H1 (cell line): ENCODE measurements around the gene CIBAR2. TPM values are rescaled to one million over a fixed set of nuclear protein-coding genes. Genes with fewer than 3 reads are reported as not detected.

ENCODE experiments used
- CTCF ChIA-PET: fragments of 300-600 bp; sonication (Branson Sonifier 250); formaldehyde crosslinking; loops from one replicate; lab custom pipeline; 2021; ENCODE audit not compliant: partially characterized antibody; lab: Charles Lee
- POLR2A ChIA-PET: fragments of 300-600 bp; sonication (Branson Sonifier 250); formaldehyde crosslinking; loops from one replicate; lab custom pipeline; 2021; ENCODE audit warnings: inconsistent platforms; ENCODE audit not compliant: partially characterized antibody; lab: Charles Lee
- DNase-seq, 2 experiments: peaks; one replicate each; pipeline versions ENCODE4 v3.0.0 to v3.0.0-alpha.2; 2010 to 2022; ENCODE audit warnings: low spot score in 2 of 2, low read depth in 1 of 2, mixed read lengths in 1 of 2
- FAIRE-seq: peaks from 2 replicates; lab custom pipeline; 2011; peaks lifted over from hg19 to GRCh38; lab: Jason Lieb, UNC
- H2AFZ ChIP-seq: 2 replicates; pipeline ENCODE4 v1.8.1; 2012; ENCODE audit warnings: low read length, inconsistent platforms
- H2AK5ac ChIP-seq: 2 replicates; pipeline ENCODE4 v1.6.1; 2013; ENCODE audit warnings: low read depth, low read length
- H2BK120ac ChIP-seq: replicated peaks from 2 replicates; pipeline ENCODE3; 2013; ENCODE audit warnings: low read depth, low read length, inconsistent platforms
- H2BK12ac ChIP-seq: 2 replicates; pipeline ENCODE4 v1.6.1; 2013; ENCODE audit warnings: low read depth, low read length
- H2BK15ac ChIP-seq: 2 replicates; pipeline ENCODE4 v1.6.1; 2013; ENCODE audit warnings: low read length
- H2BK20ac ChIP-seq: 2 replicates; pipeline ENCODE4 v1.6.1; 2013; ENCODE audit warnings: low read length
- H2BK5ac ChIP-seq: 2 replicates; pipeline ENCODE4 v1.6.1; 2013; ENCODE audit warnings: low read depth, low read length
- H3K14ac ChIP-seq: 2 replicates; pipeline ENCODE4 v1.6.1; 2013; ENCODE audit warnings: inconsistent platforms; ENCODE audit not compliant: insufficient read length
- H3K18ac ChIP-seq: 2 replicates; pipeline ENCODE4 v1.6.1; 2013; ENCODE audit warnings: low read length; ENCODE audit errors: extremely low read depth
- H3K23ac ChIP-seq: 2 replicates; pipeline ENCODE4 v1.6.1; 2013; ENCODE audit warnings: inconsistent platforms; ENCODE audit not compliant: insufficient read length
- H3K23me2 ChIP-seq: 2 replicates; pipeline ENCODE4 v1.6.1; 2013; ENCODE audit warnings: low read depth, low read length
- H3K27ac ChIP-seq: 2 replicates; pipeline ENCODE4 v1.6.1; 2011; ENCODE audit warnings: low read depth, low read length, inconsistent platforms
- H3K27me3 ChIP-seq, 4 experiments: replicated peaks in 1 of 4; 1 replicate in 1 of 4; 2 replicates in 3 of 4; pipeline versions ENCODE4 v1.6.1 to v1.8.1; 2011 to 2013; ENCODE audit warnings: low read length in 3 of 4, mild to moderate bottlenecking in 3 of 4, inconsistent platforms in 2 of 4, mixed read lengths in 2 of 4, moderate library complexity in 1 of 4; ENCODE audit not compliant: control insufficient read depth in 3 of 4, insufficient read depth in 3 of 4; ENCODE audit errors: extremely low read depth in 1 of 4
- H3K36me3 ChIP-seq, 4 experiments: 2 replicates each; pipeline versions ENCODE4 v1.6.1 to v1.8.1; 2011 to 2013; ENCODE audit warnings: mild to moderate bottlenecking in 4 of 4, low read length in 3 of 4, moderate library complexity in 2 of 4, control low read depth in 1 of 4, inconsistent platforms in 1 of 4; ENCODE audit not compliant: insufficient read depth in 4 of 4, control insufficient read depth in 2 of 4
- H3K4ac ChIP-seq: replicated peaks from 2 replicates; pipeline ENCODE3; 2013; ENCODE audit warnings: low read length, low read depth, mixed read lengths, inconsistent platforms; ENCODE audit not compliant: insufficient read length
- H3K4me1 ChIP-seq, 4 experiments: replicated peaks in 1 of 4; 1 replicate in 1 of 4; 2 replicates in 3 of 4; pipeline versions ENCODE4 v1.6.1 to v1.8.1; 2011 to 2013; ENCODE audit warnings: low read length in 3 of 4, inconsistent platforms in 2 of 4, mixed read lengths in 1 of 4; ENCODE audit not compliant: insufficient read depth in 4 of 4, control insufficient read depth in 3 of 4
- H3K4me2 ChIP-seq, 2 experiments: 2 replicates each; pipeline versions ENCODE4 v1.6.1 to v1.8.1; 2011 to 2013; ENCODE audit warnings: low read depth in 2 of 2, low read length in 2 of 2, control low read depth in 1 of 2, inconsistent platforms in 1 of 2, mild to moderate bottlenecking in 1 of 2; ENCODE audit not compliant: insufficient read depth in 1 of 2
- H3K4me3 ChIP-seq, 4 experiments: fragments of 200-600, 300-600 bp in 1 of 4; sonication (generic), shearing (Covaris generic), sonication (Bioruptor Twin) in 1 of 4; 2 replicates each; pipeline versions ENCODE4 v1.5.1 to v1.8.1; 2011 to 2016; ENCODE audit warnings: low read length in 4 of 4, low read depth in 3 of 4, control low read depth in 2 of 4, inconsistent platforms in 2 of 4, mild to moderate bottlenecking in 2 of 4, mixed read lengths in 1 of 4, moderate library complexity in 1 of 4; ENCODE audit not compliant: insufficient read depth in 2 of 4; ENCODE audit errors: extremely low read depth in 1 of 4
- H3K56ac ChIP-seq: replicated peaks from 2 replicates; pipeline ENCODE3; 2013; ENCODE audit warnings: low read depth, mild to moderate bottlenecking, mixed read lengths, low read length, inconsistent platforms; ENCODE audit not compliant: insufficient read length
- H3K79me1 ChIP-seq: 2 replicates; pipeline ENCODE4 v1.6.1; 2013; ENCODE audit warnings: low read depth, low read length, control low read depth
- H3K79me2 ChIP-seq, 2 experiments: 2 replicates each; pipeline versions ENCODE4 v1.6.1 to v1.8.1; 2012 to 2013; ENCODE audit warnings: low read length in 2 of 2, mild to moderate bottlenecking in 2 of 2, inconsistent platforms in 1 of 2; ENCODE audit not compliant: insufficient read depth in 2 of 2, control insufficient read depth in 1 of 2
- H3K9ac ChIP-seq, 4 experiments: replicated peaks in 1 of 4; 1 replicate in 1 of 4; 2 replicates in 3 of 4; pipeline versions ENCODE4 v1.6.1 to v1.8.1; 2011 to 2013; ENCODE audit warnings: low read depth in 3 of 4, low read length in 3 of 4, control low read depth in 2 of 4, mild to moderate bottlenecking in 2 of 4, moderate library complexity in 2 of 4, inconsistent platforms in 1 of 4; ENCODE audit errors: extremely low read depth in 1 of 4
- H3K9me3 ChIP-seq, 2 experiments: 2 replicates each; pipeline versions ENCODE4 v1.6.1 to v1.8.1; 2012 to 2013; ENCODE audit warnings: mild to moderate bottlenecking in 2 of 2, moderate library complexity in 2 of 2, control low read depth in 1 of 2, inconsistent platforms in 1 of 2, low read depth in 1 of 2, low read length in 1 of 2, mixed read lengths in 1 of 2; ENCODE audit not compliant: insufficient read depth in 2 of 2
- H4K20me1 ChIP-seq, 2 experiments: replicated peaks in 1 of 2; 2 replicates each; pipeline versions ENCODE3 to v1.8.1; 2011 to 2013; ENCODE audit warnings: inconsistent platforms in 2 of 2, low read length in 2 of 2, mild to moderate bottlenecking in 1 of 2; ENCODE audit not compliant: insufficient read depth in 2 of 2, control insufficient read depth in 1 of 2
- H4K5ac ChIP-seq: 2 replicates; pipeline ENCODE4 v1.6.1; 2013; ENCODE audit warnings: low read length, low read depth, mixed read lengths, inconsistent platforms; ENCODE audit not compliant: insufficient read length
- H4K8ac ChIP-seq: 2 replicates; pipeline ENCODE4 v1.8.0; 2013; ENCODE audit warnings: mild to moderate bottlenecking, moderate library complexity, low read length, inconsistent platforms; ENCODE audit not compliant: insufficient read depth; ENCODE audit errors: extremely low read depth
- H4K91ac ChIP-seq: replicated peaks from 2 replicates; pipeline ENCODE3; 2013; ENCODE audit warnings: low read length, mixed read lengths, inconsistent platforms; ENCODE audit not compliant: insufficient read length
- BCL11A ChIP-seq, 2 experiments: IDR thresholded peaks; one replicate each; pipeline ENCODE4 v1.6.1; 2011; ENCODE audit warnings: low read depth in 2 of 2, low read length in 2 of 2, mild to moderate bottlenecking in 2 of 2
- GABPA ChIP-seq: IDR thresholded peaks from 2 replicates; pipeline ENCODE4 v1.6.1; 2011; ENCODE audit warnings: mild to moderate bottlenecking, low read length, moderate library complexity, borderline replicate concordance; ENCODE audit not compliant: insufficient read depth
- NANOG ChIP-seq: IDR thresholded peaks from 2 replicates; pipeline ENCODE4 v1.6.1; 2011; ENCODE audit warnings: low read length, low read depth, mild to moderate bottlenecking, inconsistent platforms; ENCODE audit not compliant: insufficient read depth, poor library complexity, severe bottlenecking
- NRF1 ChIP-seq: IDR thresholded peaks from 2 replicates; pipeline ENCODE4 v1.6.1; 2011; ENCODE audit warnings: mild to moderate bottlenecking, low read depth, low read length, improper control_type of control experiment
- PHF8 ChIP-seq: fragments of 200-600 bp; sonication (generic); conservative IDR thresholded peaks from 2 replicates; pipeline ENCODE4 v1.7.1; 2012; ENCODE audit warnings: low read depth, mild to moderate bottlenecking, inconsistent platforms, low read length, moderate library complexity
- RXRA ChIP-seq: IDR thresholded peaks from 2 replicates; pipeline ENCODE4 v1.6.1; 2011; ENCODE audit warnings: low read depth, mild to moderate bottlenecking, low read length, moderate library complexity; ENCODE audit not compliant: insufficient read depth
- SIX5 ChIP-seq: IDR thresholded peaks from 2 replicates; pipeline ENCODE4 v1.6.1; 2011; ENCODE audit warnings: mild to moderate bottlenecking, low read depth, low read length
- SP2 ChIP-seq: IDR thresholded peaks from 2 replicates; pipeline ENCODE4 v1.6.1; 2012; ENCODE audit warnings: mild to moderate bottlenecking, low read length, inconsistent platforms
- SP4 ChIP-seq: IDR thresholded peaks from 2 replicates; pipeline ENCODE4 v1.6.1; 2012; ENCODE audit warnings: low read length, inconsistent platforms
- SRF ChIP-seq: IDR thresholded peaks from 2 replicates; pipeline ENCODE4 v1.6.1; 2011; ENCODE audit warnings: mild to moderate bottlenecking, low read depth, low read length, moderate library complexity
- TAF1 ChIP-seq: IDR thresholded peaks from 2 replicates; pipeline ENCODE4 v1.6.1; 2011; ENCODE audit warnings: mild to moderate bottlenecking, low read depth, low read length
- WGBS, 2 experiments: shearing (Covaris generic) in 1 of 2; methylation state at CpG; one replicate each; pipeline versions ENCODE4 v1.1.6 to v1.1.7; 2013 to 2015; ENCODE audit warnings: low lambda C conversion rate in 2 of 2, mixed read lengths in 2 of 2, inconsistent platforms in 1 of 2, low coverage in 1 of 2, missing lambda C conversion rate in 1 of 2; ENCODE audit not compliant: insufficient replicate concordance in 2 of 2, insufficient coverage in 1 of 2, insufficient read length in 1 of 2; ENCODE audit errors: extremely low coverage in 1 of 2, missing lambda C conversion rate in 1 of 2; 5-methylcytosine and 5-hydroxymethylcytosine counted together
- polyA plus RNA-seq, 7 experiments: library from polyadenylated mRNA; depleted of rRNA in 3 of 7; stranded (reverse) in 5 of 7; unstranded in 2 of 7; fragments of >200 nt in 5 of 7; fragments of 200-250 nt in 2 of 7; gene quantifications; 1 replicate in 5 of 7; 2 replicates in 1 of 7; 4 replicates in 1 of 7; pipeline versions ENCODE4 v1.2.1 to v1.2.3, GENCODE V29; 2011 to 2013; ENCODE audit warnings: missing spikeins in 2 of 7, mixed read lengths in 2 of 7
- total RNA-seq: library from RNA; stranded (reverse); fragmentation: NEBNext Ultra II Directional; extraction: Animal tissue kit (Norgen Biotek cat#: 25700); gene quantifications from 2 replicates; pipeline ENCODE4 v1.2.1, GENCODE V29; 2021

The CIBAR2 gene
- total and polyA plus RNA-seq, 2 of the 8 experiments (the other 6 are each of a cell fraction or from before 2014, with no cell fraction given), result 0.18 TPM; not detected in 1

DNA sequence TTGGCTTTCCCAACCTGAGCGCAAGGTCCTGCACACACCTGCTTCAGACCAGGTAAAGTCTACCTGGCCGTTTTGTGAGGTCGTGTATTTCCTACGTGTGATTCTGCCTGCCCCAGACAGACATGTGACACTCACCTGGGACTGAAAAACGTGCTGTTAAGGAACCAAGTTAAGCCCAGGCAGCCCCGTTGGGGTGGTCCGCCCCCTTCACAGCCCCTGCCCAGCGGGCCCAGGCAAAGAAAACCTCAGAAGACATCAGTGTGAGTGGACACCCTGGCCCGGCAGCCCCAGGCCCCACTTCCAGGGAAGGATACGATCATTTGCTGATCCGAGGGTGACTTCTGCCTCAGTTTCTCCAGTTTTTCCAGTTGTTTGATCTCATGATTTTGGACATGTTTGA is 4.7 kb downstream of the CIBAR2 start:
- WGBS, 2 experiments, result 86% methylated on average over 11 of the region's 11 CpGs; no CpG with 5 or more reads in 1 of the 2 experiments
- POLR2A ChIA-PET, result no interaction called here

More for the DNA sequence above, 4.7 kb downstream of the CIBAR2 start:
- no peak overlapping the region for H3K4ac ChIP-seq
- no peak overlapping the region for H4K91ac ChIP-seq
- no peaks in the 10 kb centered on the region for H3K79me2 ChIP-seq
- no peak overlapping the region for H3K56ac ChIP-seq
- H3K79me1 ChIP-seq, result no peaks in the 10 kb centered on the region
- no peak overlapping the region for H3K27ac ChIP-seq
- no peak overlapping the region for H3K4me3 ChIP-seq
- CTCF ChIA-PET, result interaction anchor here (0.9 to 1.3 kb wide), 3 partner anchors 37 to 72 kb away, joined by 4 to 5 read pairs (median 4); no protein-coding TSS in a partner anchor
- H3K14ac ChIP-seq, result no peak overlapping the region
- no peak overlapping the region for H3K4me2 ChIP-seq
- no peak overlapping the region for H2AFZ ChIP-seq
- no peak overlapping the region for H3K23ac ChIP-seq
- H2AK5ac ChIP-seq, result no peak overlapping the region
- H2BK120ac ChIP-seq, result no peak overlapping the region
- no peaks in the 10 kb centered on the region for H3K9me3 ChIP-seq
- no peak overlapping the region for H2BK12ac ChIP-seq
- H3K4me1 ChIP-seq, result peaks cover 0 to 3% (median under 1%) of the 10 kb centered on the region in 4 experiments; a peak in 2 of 7 replicates
- no peak overlapping the region for H2BK5ac ChIP-seq
- no peaks in the 10 kb centered on the region for H3K27me3 ChIP-seq
- FAIRE-seq (no peak), DNase-seq (no peak)
- no peak overlapping the region for H4K5ac ChIP-seq
- no peaks in the 10 kb centered on the region for H3K23me2 ChIP-seq
- H2BK15ac ChIP-seq, result no peak overlapping the region
- TF ChIP-seq GABPA (no peak), TAF1 (no peak), SRF (no peak), RXRA (no peak), SP2 (no peak), NANOG (no peak), BCL11A (IDR thresholded peaks at IDR 0.05; ENCODE audit: low read depth in 2 of 2, low read length in 2 of 2) (no peak), SIX5 (no peak), NRF1 (no peak), SP4 (no peak), PHF8 (no peak)
- no peak overlapping the region for H4K8ac ChIP-seq
- H3K36me3 ChIP-seq, result no peaks in the 10 kb centered on the region
- no peaks in the 10 kb centered on the region for H4K20me1 ChIP-seq
- H3K9ac ChIP-seq, result no peak overlapping the region
- H2BK20ac ChIP-seq, result no peak overlapping the region
- H3K18ac ChIP-seq, result no peak overlapping the region
